Thoracic aorta (tissue), 2 donors: ENCODE measurements around the gene NAPB. TPM values are rescaled to one million over a fixed set of nuclear protein-coding genes. Genes with fewer than 3 reads are reported as not detected.

Experiments
- ATAC-seq: fragments of 150-250 bp; one replicate; pipeline ENCODE4 v1.8.0; 2017; ENCODE audit warnings: low read depth; ENCODE audit not compliant: insufficient number of reproducible peaks, low FRiP score
- DNase-seq: peaks from one replicate; pipeline ENCODE4 v3.0.0-alpha.2; 2020; ENCODE audit warnings: low spot score
- H3K27ac ChIP-seq, 2 donors: fragments of 200-600 bp; sonication (generic); 1 replicate in 1 of 2; 2 replicates in 1 of 2; pipeline ENCODE4 v1.5.1; 2016; ENCODE audit warnings: mild to moderate bottlenecking in 2 of 2, moderate library complexity in 2 of 2
- H3K27me3 ChIP-seq: fragments of 200-600 bp; sonication (generic); replicated peaks from 2 replicates; pipeline ENCODE4 v1.6.0; 2016; ENCODE audit warnings: mild to moderate bottlenecking; ENCODE audit not compliant: insufficient read depth
- H3K36me3 ChIP-seq: fragments of 200-600 bp; sonication (generic); one replicate; pipeline ENCODE4 v1.5.1; 2016
- H3K4me1 ChIP-seq, 2 donors: fragments of 200-600 bp; sonication (generic); 1 replicate in 1 of 2; 2 replicates in 1 of 2; pipeline versions ENCODE4 v1.5.1 to v1.6.0; 2016; ENCODE audit warnings: low read depth in 2 of 2, mild to moderate bottlenecking in 1 of 2; ENCODE audit not compliant: control insufficient read depth in 1 of 2
- H3K4me3 ChIP-seq: fragments of 200-600 bp; sonication (generic); 2 replicates; pipeline ENCODE4 v1.5.1; 2016; ENCODE audit warnings: mild to moderate bottlenecking
- H3K9me3 ChIP-seq: fragments of 200-600 bp; sonication (generic); 2 replicates; pipeline ENCODE4 v1.5.1; 2016
- total RNA-seq, 2 donors: library from RNA; depleted of rRNA; stranded (reverse); fragments of >200 nt; gene quantifications; one replicate each; pipeline versions ENCODE4 v1.1.0 to v1.2.3, GENCODE V29; 2016
- TF ChIP-seq, protein P1 (sequence below): fragments of 200-600 bp; sonication (generic); IDR thresholded peaks from one replicate; pipeline ENCODE4 v1.5.1; 2019; ENCODE audit warnings: antibody characterized with exemption

Gene NAPB
- total RNA-seq, 2 donors from 2014 or later: 10.2 to 17.1 TPM

DNA sequence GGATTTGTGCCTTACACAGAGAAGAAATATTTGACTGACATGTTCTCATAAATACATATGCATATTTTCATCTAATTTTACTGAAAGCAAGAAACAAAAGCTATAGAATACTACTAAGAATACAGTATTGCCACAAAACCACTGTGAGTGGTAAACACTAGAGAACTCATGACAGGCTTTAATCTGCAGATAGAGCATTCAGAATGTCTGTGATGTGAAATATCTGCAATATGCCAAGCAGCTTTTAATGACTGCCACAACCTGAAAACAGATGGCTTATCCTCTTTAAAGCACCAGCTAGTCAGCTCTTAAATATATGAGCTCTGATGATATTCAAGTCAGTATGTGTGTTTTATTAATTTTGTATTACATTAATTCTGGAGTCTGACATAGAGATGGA lies 3.4 kb downstream of the NAPB start:
- no peak for DNase-seq
- no peak for ATAC-seq
- H3K27me3 ChIP-seq: no peaks in the 10 kb centered on the region
- TF ChIP-seq, protein P1, sequence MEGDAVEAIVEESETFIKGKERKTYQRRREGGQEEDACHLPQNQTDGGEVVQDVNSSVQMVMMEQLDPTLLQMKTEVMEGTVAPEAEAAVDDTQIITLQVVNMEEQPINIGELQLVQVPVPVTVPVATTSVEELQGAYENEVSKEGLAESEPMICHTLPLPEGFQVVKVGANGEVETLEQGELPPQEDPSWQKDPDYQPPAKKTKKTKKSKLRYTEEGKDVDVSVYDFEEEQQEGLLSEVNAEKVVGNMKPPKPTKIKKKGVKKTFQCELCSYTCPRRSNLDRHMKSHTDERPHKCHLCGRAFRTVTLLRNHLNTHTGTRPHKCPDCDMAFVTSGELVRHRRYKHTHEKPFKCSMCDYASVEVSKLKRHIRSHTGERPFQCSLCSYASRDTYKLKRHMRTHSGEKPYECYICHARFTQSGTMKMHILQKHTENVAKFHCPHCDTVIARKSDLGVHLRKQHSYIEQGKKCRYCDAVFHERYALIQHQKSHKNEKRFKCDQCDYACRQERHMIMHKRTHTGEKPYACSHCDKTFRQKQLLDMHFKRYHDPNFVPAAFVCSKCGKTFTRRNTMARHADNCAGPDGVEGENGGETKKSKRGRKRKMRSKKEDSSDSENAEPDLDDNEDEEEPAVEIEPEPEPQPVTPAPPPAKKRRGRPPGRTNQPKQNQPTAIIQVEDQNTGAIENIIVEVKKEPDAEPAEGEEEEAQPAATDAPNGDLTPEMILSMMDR: no peak
- H3K4me3 ChIP-seq: no peak overlapping the region
- no peak overlapping the region for H3K27ac ChIP-seq
- peaks cover 14 to 16% of the 10 kb centered on the region in 2 donors for H3K4me1 ChIP-seq
- H3K9me3 ChIP-seq: no peaks in the 10 kb centered on the region
- no peaks in the 10 kb centered on the region for H3K36me3 ChIP-seq

DNA sequence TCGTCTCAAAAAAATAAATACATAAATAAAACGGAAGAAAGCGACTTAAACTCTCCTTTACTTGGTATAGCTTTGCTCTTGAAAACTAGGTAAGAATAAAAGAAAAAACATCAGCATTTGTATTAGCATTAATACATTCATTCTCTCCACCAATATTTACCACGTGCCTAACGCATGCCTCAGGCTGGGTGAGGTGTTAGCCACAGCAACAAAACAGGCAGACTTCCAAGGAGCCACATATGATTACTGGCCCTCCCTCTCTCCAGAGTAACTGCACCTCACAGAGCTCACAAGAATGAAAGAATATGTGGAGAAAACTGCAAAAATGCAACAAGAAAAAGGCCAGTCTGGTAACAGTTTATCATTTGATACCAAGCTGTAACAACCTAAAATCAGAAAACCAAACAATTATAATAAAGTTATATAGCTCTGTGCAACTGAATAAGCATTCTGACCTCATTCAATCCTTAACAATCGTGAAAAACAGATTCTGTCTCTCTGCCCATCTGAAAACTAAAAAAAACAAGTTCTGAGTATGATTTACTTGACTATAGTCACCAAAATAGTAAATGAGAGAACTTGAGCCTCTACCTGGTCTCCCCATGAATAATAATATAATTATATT lies 5.2 kb downstream of the NAPB start:
- ATAC-seq: no peak

DNA sequence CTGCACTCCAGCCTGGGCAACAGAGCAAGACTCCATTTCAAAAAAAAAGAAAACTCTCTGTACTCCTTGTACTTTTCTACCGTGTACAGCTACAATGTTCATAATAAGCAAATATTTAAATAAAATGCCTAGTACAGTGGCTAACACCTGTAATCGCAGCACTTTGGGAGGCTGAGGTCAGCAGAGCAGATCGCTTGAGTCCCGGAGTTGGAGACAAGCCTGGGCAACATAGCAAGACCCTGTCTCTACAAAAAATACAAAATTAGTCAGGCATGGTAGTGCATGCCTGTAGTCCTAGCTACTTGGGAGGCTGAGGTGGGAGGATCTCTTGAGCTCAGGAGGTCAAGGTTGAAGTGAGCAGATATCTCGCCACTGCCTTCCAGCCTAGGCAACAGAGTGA lies 5.7 kb downstream of the NAPB start:
- TF ChIP-seq, protein P1: no peak
- Histone ChIP-seq H3K27ac (no peak overlapping the region), H3K9me3 (no peaks in the 10 kb centered on the region), H3K36me3 (no peaks in the 10 kb centered on the region), H3K4me1 (peaks cover 13 to 24% of the 10 kb centered on the region in 2 donors), H3K4me3 (no peak overlapping the region), H3K27me3 (no peaks in the 10 kb centered on the region)
- DNase-seq (no peak), ATAC-seq (no peak)

More for the DNA sequence above, 5.2 kb downstream of the NAPB start:
- Histone ChIP-seq H3K4me3 (no peak overlapping the region), H3K36me3 (no peaks in the 10 kb centered on the region), H3K27ac (no peak overlapping the region), H3K9me3 (no peaks in the 10 kb centered on the region), H3K27me3 (no peaks in the 10 kb centered on the region), H3K4me1 (peaks cover 13 to 24% of the 10 kb centered on the region in 2 donors)
- TF ChIP-seq, protein P1: no peak
- DNase-seq: no peak

DNA sequence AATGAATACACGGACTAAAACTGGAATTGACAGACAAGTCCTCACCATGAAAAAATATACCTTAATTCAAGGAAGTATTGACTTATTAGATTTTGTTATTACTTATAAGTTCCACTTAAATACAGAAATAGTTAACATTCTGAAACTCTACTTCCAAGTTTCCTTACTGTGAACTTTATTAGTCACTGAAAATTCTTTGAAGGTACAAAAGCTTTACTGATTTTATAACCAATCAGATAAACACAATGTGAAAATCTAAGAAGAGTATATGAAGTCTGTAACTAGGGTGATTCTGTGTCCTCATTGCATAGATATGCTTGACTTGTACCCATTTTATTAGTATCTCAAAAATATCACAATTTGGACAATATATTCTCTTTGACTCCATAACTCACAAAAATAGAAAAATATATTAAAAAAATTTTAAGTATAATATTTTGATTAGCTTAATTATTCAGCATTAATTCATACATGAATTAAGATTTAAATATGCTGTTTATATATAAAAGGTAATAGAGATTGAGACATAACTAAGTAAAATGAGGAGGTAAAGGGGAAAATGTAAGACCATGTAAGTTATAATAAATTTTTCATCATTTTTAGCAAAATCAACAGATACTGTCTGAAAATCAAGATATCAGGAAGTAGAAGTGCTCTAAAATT lies 6.6 kb downstream of the NAPB start:
- no peak overlapping the region for H3K27ac ChIP-seq
- ATAC-seq (no peak), DNase-seq (no peak)
- H3K27me3 ChIP-seq: no peaks in the 10 kb centered on the region
- no peaks in the 10 kb centered on the region for H3K36me3 ChIP-seq
- TF ChIP-seq, protein P1: no peak
- peaks cover 11 to 21% of the 10 kb centered on the region in 2 donors for H3K4me1 ChIP-seq
- no peak overlapping the region for H3K4me3 ChIP-seq
- H3K9me3 ChIP-seq: no peaks in the 10 kb centered on the region

- TF ChIP-seq, protein P1: no peak
- Histone ChIP-seq H3K9me3 (no peaks in the 10 kb centered on the region), H3K4me3 (no peak overlapping the region), H3K27me3 (no peaks in the 10 kb centered on the region), H3K36me3 (no peaks in the 10 kb centered on the region), H3K27ac (no peak overlapping the region), H3K4me1 (peaks cover 4 to 14% of the 10 kb centered on the region in 2 donors)
- DNase-seq (no peak), ATAC-seq (no peak)
Observed at GRCh38 chr20:23413862-23414422, 7.3 kb downstream of the NAPB start.
